OCI-LY3 (cell line): ENCODE data around the gene DOCK1.

Source experiments
- H2AFZ ChIP-seq: fragments of 200-600, 300-600 bp; shearing (Covaris generic); 2 replicates; pipeline ENCODE4 v1.6.0; 2014; ENCODE audit warnings: antibody characterized with exemption, low read depth, low read length
- H3K27ac ChIP-seq: fragments of 200-600, 300-600 bp; sonication (generic); 2 replicates; pipeline ENCODE4 v1.5.1; 2014; ENCODE audit warnings: mild to moderate bottlenecking, low read length, moderate library complexity, mixed read lengths
- H3K27me3 ChIP-seq: fragments of 200-600, 300-600 bp; sonication (generic); 2 replicates; pipeline ENCODE4 v1.6.1; 2014; ENCODE audit warnings: low read depth, low read length, mixed read lengths
- H3K36me3 ChIP-seq: fragments of 200-600, 300-600 bp; sonication (generic); replicated peaks from 2 replicates; pipeline ENCODE3; 2014; ENCODE audit warnings: low read depth, low read length, mixed read lengths
- H3K4me1 ChIP-seq: fragments of 300-600, 200-600 bp; sonication (generic); 2 replicates; pipeline ENCODE4 v1.6.1; 2014; ENCODE audit warnings: low read length, mixed read lengths
- H3K4me2 ChIP-seq: fragments of 200-600, 300-600 bp; sonication (generic); 2 replicates; pipeline ENCODE4 v1.6.1; 2014; ENCODE audit warnings: low read length, mixed read lengths
- H3K4me3 ChIP-seq: fragments of 300-600, 200-600 bp; sonication (generic); 2 replicates; pipeline ENCODE4 v1.5.1; 2014; ENCODE audit warnings: antibody characterized with exemption, mild to moderate bottlenecking, low read length, moderate library complexity
- H3K79me2 ChIP-seq: fragments of 300-600, 200-600 bp; shearing (Covaris generic); 2 replicates; pipeline ENCODE4 v1.6.1; 2014; ENCODE audit warnings: mild to moderate bottlenecking, low read length, mixed read lengths
- H3K9ac ChIP-seq: fragments of 300-600, 200-600 bp; shearing (Covaris generic); 2 replicates; pipeline ENCODE4 v1.6.0; 2014; ENCODE audit warnings: mild to moderate bottlenecking, low read length, moderate library complexity
- H3K9me3 ChIP-seq: fragments of 200-600, 300-600 bp; shearing (Covaris generic); 2 replicates; pipeline ENCODE4 v1.6.1; 2014; ENCODE audit warnings: low read length, mixed read lengths; ENCODE audit not compliant: insufficient read depth
- H4K20me1 ChIP-seq: fragments of 200-600, 300-600 bp; sonication (generic); 2 replicates; pipeline ENCODE4 v1.6.1; 2016; ENCODE audit warnings: low read length, mixed read lengths; ENCODE audit not compliant: insufficient read depth
- CTCF ChIP-seq: fragments of 200-600, 300-600 bp; sonication (generic); IDR thresholded peaks from 2 replicates; pipeline ENCODE4 v1.5.1; 2014; ENCODE audit warnings: antibody characterized with exemption, low read length, low read depth
- EZH2phosphoT487 ChIP-seq: fragments of 200-600 bp; shearing (Covaris generic); IDR thresholded peaks from 2 replicates; pipeline ENCODE4 v1.6.1; 2018; ENCODE audit warnings: antibody characterized with exemption, mixed run types, low read depth

The DOCK1 gene

GRCh38 chr10:127372361-127372760 is 467.1 kb downstream of the DOCK1 start:
- Histone ChIP-seq H3K4me2 (no peak overlapping the region), H2AFZ (no peak overlapping the region), H3K4me3 (no peak overlapping the region), H3K4me1 (no peaks in the 10 kb centered on the region), H3K27me3 (no peaks in the 10 kb centered on the region), H4K20me1 (no peaks in the 10 kb centered on the region), H3K9ac (no peak overlapping the region), H3K36me3 (no peaks in the 10 kb centered on the region), H3K79me2 (no peaks in the 10 kb centered on the region), H3K27ac (no peak overlapping the region), H3K9me3 (no peaks in the 10 kb centered on the region)
- TF ChIP-seq EZH2phosphoT487 (no peak), CTCF (no peak)

- H3K4me3 ChIP-seq: no peak overlapping the region
- TF ChIP-seq EZH2phosphoT487 (no peak), CTCF (no peak)
- H3K4me2 ChIP-seq: no peak overlapping the region
- no peaks in the 10 kb centered on the region for H3K36me3 ChIP-seq
- H3K79me2 ChIP-seq: no peaks in the 10 kb centered on the region
- no peak overlapping the region for H2AFZ ChIP-seq
- no peaks in the 10 kb centered on the region for H4K20me1 ChIP-seq
- no peaks in the 10 kb centered on the region for H3K9me3 ChIP-seq
- H3K27me3 ChIP-seq: no peaks in the 10 kb centered on the region
- no peak overlapping the region for H3K27ac ChIP-seq
- no peak overlapping the region for H3K9ac ChIP-seq
- H3K4me1 ChIP-seq: no peaks in the 10 kb centered on the region
These were observed 468.9 kb downstream of the DOCK1 start for GRCh38 chr10:127374074-127374680.

- Histone ChIP-seq H3K9ac (no peak overlapping the region), H3K9me3 (no peaks in the 10 kb centered on the region), H3K4me2 (no peak overlapping the region), H3K27me3 (no peaks in the 10 kb centered on the region), H3K4me3 (no peak overlapping the region), H3K36me3 (no peaks in the 10 kb centered on the region), H2AFZ (no peak overlapping the region), H3K27ac (no peak overlapping the region), H3K4me1 (no peaks in the 10 kb centered on the region), H4K20me1 (no peaks in the 10 kb centered on the region), H3K79me2 (no peaks in the 10 kb centered on the region)
- no peak for TF ChIP-seq CTCF
- TF ChIP-seq EZH2phosphoT487: no peak
These were observed 469.7 kb downstream of the DOCK1 start for GRCh38 chr10:127374901-127375300.

- H3K27ac ChIP-seq: no peak overlapping the region
- no peaks in the 10 kb centered on the region for H3K4me1 ChIP-seq
- no peak overlapping the region for H3K4me3 ChIP-seq
- no peak overlapping the region for H3K9ac ChIP-seq
- no peak overlapping the region for H2AFZ ChIP-seq
- H3K36me3 ChIP-seq: no peaks in the 10 kb centered on the region
- H4K20me1 ChIP-seq: no peaks in the 10 kb centered on the region
- H3K4me2 ChIP-seq: no peak overlapping the region
- TF ChIP-seq EZH2phosphoT487: no peak
- no peak for TF ChIP-seq CTCF
- no peaks in the 10 kb centered on the region for H3K9me3 ChIP-seq
- no peaks in the 10 kb centered on the region for H3K27me3 ChIP-seq
- H3K79me2 ChIP-seq: no peaks in the 10 kb centered on the region
These were observed 470.2 kb downstream of the DOCK1 start for GRCh38 chr10:127375461-127375860.
